Measurements from ENCODE around the gene COPS9.

The COPS9 gene

DNA sequence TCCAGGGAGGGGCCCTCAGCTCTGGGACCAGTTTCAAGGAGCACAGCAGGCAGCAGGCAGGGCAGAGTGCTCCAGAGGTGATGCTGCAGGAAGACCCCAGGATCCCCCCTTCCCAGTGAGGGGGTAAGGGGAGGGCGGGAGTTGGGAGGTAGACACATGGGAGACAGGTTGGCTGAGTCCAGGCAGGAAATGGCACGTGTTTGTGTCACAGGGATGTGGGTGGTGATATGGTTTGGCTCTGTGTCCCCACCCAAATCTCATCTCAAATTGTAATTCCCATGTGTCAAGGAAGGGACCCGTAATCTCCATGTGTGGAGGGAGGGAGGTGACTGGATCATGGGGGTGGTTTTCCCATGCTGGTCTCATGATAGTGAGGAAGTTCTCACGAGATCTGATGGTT lies 29.6 kb upstream of the COPS9 start:
- DNase-seq, result no peak

DNA sequence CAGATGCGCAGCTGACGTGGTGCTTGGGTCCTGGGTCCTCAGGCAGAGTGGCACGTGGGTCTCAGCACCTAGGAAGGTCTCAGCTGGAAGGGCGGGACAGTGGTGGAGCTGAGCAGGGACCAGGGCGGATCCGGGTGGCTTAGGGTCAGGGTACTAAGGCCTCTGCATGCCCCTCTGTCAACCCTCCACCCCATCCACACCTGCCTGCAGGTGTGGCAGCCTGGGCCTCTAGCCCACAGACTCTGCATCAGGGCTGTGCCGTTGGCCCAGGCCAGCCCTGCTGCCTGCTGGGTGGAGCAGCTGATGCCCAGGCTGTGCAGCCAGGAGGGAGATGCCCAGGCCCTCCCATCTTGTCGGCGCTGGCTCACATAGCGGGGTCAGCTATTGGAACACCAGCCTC lies 28.9 kb upstream of the COPS9 start:
- DNase-seq, result no peak

DNA sequence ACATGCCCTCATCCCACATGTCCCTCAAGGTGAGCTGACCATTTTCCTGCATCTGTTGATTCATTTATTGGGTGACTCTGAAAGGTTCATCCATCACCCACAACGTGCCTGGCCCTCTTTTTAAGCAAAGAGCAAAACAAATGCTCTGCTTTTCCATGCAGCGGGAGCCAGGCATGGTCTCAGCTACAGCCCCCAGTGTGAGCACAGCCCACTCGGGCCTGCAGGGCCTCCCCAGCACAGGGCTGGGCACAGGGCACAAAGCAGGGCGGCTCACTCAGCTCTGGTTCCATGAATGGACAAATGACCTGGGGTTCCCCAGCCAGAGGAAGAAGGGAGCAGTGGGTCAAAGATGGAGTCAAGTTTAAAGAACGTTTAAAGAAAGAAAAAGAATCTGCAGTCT lies 28.5 kb upstream of the COPS9 start:
- no peak for DNase-seq

DNA sequence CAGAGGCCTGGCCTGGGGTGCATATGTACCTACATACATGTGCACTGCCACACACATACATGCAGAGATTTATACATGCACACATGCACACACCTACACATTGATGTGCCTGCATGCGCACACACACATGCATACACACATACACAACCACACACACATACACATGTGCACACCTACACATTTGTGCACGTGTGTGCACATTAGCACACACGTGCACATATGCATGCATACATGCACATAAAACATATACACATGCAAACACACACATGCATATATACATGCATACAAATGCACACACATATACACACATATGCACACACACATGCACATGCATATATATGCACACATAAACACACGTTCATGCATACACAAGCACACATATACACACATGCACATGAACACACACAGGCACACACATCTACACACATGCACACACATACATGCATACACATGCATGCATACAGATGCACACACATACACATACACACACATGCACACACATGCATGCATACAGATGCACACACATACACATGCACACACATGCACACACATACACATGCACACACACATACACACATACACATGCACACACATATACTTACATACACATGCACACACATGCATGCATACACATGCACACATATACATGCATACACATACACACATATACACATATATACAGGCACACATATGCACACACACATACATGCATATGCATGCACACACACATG lies 27.9 kb upstream of the COPS9 start:
- DNase-seq, result no peak

DNA sequence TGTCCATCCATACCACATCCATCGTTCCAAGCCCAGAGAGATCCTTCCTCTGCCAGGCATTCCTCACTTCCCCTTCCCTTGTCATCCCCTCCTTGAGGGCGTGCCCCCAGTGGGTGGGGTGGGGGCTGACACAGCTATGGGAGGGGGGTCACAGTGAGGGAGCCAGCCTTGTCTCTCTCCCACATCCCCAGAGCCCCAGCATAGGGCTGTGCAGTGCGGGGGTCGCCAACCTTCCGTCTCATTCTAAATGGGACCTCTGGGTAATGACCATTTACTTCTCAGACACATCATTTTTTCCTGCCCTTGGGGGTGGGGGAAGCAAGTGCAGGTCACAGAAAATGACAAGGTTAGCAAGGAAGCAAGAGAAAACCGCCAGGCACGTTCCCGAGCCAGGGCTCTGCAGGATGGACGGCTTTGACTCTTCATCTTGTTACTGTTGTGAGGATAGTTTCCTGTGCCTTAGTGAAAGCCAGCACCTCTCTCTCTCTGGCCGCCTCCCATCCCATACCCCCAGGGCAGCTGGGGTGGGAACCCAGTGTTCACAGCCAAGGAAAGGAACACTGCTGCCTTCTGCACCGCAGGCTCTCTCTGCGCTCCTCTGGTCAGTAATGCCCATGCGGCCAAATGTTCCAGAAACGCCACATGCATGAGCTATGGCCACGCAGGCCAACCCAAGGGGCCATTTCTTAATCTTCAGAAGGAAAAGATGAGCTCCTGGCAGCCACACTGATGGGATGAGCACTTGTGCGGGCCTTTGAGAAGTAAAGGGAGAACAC lies 27.0 kb upstream of the COPS9 start:
- no peak for DNase-seq

DNA sequence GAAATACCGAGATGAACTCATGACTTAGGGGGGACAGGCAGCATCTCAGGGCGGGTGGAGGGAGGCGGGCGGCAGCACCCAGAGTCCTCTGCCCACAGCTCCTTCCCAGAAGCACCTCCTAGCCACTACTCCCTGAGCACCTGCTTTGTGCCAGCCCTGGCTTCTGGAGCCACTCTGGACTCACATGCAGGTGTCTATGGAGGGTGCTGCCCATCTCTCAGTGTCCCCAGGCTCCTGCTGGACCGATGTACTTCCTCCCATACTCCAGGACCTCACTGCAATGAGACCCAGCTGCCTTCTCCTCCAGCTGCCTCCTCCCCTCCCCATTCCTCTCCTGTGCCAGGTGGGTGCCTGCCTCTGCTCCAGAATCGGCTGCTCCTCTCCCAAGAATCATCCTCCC lies 26.4 kb upstream of the COPS9 start:
- no peak for DNase-seq

DNA sequence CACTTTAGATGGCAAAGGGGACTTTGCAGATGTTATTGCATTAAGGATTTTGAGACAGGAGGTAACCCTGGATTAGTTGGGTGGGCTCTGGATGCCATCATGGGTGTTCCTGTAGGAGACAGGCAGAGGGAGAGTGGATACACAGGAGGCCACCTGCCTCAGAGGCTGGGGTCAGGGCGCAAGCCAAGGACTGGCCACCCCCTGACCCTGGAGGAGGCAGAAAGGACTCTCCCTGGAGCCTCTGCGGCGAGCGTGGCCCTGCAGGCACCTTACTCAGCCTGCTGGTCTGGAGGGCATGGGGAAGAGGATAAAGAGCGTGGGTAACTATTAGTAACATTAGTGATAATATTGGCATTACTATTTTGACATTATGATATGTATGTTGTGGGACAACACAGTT lies 25.9 kb upstream of the COPS9 start:
- DNase-seq, result no peak

DNA sequence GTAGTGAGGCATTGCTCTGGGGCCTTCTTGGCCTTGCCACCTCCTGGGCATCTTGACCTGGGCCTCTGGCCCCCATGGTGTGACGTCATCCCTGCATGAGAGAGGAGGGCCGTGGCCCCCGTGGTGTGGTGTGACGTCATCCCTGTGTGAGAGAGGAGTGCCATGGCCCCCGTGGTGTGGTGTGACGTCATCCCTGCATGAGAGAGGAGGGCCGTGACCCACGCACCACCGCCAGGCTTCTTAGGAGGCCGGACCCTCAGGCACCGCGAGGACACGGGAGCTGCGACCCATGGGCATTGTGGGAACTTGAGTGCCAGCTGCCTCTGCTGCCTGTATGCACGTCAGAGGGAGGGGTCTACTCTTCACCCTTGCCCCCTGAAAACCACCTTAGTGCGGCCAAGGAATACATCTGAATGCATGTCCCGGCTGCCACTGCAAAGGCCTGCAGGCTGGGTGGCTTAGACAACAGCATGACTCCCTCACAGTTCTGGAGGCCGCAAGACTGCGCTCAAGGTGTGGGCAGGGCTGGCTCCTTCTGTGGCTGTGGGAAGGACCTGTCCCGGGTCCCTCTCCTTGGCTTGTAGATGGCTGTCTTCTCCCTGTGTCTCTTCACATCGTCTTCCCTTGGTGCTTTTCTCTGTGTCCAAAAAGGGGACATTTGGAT lies 25.1 kb upstream of the COPS9 start:
- DNase-seq, result no peak

DNA sequence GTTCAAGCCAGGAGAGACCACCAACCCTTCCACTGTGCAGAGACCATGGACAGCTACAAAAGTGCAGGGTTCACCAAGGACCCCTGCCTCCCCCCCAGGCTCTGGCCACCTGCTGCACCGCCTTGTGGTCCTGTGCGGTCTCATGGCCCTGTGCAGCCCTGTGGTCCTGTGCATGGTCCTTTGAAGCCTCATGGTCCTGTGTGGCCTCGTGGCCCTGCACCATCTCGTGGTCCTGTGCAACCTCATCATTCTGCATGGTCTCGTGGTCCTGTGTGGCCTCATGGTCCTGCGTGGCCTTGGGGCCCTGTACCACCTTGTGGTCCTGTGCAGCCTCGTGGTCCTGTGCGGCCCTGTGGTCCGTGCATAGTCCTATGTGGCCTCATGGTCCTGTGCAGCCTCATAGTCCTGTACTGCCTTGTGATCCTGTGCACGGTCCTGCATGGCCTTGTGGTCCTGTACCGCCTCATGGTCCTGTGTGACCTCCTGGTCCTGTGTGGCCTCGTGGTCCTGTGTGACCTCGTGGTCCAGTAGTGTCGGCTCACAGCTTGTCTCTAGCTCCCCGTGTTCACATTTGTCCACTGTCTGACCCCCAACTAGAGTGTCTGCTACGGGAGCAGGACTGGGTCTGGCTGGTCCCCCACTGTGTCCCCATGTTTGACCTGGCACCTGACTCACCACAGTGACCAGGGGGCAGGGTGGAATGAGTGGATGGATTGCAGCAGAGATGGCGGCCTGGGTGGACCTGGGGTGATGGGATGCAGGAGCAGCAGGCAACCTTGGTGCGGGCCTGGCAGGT lies 24.4 kb upstream of the COPS9 start:
- no peak for DNase-seq

DNA sequence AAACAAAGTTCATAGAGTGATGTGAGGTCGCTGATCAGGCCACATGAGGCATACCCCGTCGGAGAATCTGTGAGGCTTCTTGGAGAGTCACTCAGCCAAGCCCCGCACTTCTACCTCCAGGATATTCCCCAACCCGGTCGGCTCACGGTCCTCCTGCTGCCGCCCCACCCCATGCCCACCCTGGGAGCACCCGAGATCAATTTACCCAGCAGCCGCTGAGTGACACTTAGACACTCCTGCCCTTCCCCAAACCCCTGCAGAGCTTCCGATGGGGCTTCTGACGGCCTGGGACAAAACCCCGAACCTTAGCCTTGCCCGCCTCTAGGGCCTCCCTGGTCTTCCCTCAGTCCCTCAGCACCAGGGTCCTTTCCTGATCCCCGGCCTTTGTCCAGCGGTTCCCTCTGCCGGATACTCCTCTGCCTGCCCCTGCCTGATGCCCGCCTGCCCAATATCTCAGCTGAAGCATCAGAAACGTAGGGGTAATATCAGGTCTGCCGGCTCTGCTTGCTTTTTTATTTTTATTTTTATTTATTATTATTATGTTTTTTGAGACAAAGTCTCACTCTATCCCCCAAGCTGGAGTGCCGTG lies 23.2 kb upstream of the COPS9 start:
- no peak for DNase-seq

DNA sequence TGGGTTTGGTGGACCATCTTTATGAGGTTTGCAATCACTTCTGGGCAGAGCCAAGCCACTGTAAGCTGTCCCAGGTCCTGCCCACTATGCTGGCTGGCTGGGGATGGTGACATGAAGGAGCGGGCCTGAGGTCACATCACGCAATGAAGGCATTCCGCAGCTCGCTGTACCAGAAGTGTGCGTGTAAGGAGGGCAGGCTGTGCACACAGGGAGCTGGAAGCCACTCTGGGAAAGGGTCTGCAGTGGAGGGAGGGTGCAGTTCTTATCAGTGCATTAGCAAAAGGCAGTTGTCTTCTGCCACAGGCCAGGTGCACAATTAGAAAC lies 21.0 kb upstream of the COPS9 start:
- no peak for DNase-seq

DNA sequence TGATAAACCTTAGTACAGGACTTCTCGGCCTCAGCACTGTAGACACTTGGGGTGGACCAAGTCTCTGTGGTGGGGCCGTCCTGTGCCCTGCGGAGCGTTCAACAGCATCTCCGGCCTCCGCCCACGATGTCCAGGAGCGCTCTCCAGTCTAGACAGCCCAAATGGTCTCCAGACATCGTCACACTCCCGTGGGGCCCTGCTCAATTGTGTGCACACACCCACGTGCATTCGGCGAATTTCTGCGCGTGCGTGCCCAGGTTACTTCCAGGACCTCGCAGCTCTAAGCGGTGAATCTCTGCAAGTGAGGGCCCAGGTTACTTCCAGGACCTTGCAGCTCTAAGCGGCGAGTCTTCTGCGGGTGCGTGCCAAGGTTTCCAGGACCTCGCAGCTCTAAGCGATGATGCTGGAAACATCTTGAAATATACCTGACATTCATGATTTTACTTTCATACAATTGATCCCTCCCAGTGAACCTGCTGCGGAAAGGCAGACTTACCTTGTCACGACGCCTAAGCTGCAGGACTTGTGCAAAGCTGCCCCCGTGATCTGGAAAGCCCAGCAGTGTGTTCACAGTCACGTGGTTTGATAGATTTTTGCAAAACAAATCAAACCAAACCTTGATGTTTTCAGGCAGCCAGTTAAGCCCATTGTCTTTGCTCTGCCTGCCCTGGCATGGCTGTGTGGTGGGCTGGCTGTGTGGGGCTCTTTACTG lies 20.5 kb upstream of the COPS9 start:
- no peak for DNase-seq

DNA sequence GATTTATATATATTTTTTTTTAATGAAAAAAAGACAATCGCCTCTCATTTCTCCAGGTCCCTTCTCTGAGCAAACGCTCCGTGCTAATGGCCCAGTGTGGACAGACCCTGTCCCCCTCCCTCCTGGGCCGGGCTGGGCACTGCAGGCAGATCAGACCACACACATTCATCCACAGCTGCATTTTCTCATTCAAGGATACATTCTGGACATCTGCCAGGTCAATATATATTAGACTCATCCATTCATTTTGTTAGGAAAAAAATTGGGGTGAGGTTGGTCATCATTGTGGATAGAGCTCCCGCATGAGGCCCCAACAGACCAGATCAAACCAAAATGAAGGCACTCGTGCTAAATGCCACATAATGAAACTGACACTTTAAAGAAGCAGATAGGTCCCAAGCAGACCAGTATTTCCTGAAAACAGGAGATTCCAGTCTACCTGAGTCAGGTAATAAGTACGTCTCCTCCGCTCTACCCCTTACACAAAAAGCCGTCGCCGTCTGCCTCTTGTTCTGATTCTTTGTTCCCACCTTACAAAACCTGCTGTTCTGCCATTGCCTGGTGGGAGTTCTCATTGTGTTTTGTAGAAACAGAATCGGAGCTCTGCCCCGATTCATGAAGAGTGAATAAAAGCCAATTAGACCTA lies 19.8 kb upstream of the COPS9 start:
- no peak for DNase-seq

DNA sequence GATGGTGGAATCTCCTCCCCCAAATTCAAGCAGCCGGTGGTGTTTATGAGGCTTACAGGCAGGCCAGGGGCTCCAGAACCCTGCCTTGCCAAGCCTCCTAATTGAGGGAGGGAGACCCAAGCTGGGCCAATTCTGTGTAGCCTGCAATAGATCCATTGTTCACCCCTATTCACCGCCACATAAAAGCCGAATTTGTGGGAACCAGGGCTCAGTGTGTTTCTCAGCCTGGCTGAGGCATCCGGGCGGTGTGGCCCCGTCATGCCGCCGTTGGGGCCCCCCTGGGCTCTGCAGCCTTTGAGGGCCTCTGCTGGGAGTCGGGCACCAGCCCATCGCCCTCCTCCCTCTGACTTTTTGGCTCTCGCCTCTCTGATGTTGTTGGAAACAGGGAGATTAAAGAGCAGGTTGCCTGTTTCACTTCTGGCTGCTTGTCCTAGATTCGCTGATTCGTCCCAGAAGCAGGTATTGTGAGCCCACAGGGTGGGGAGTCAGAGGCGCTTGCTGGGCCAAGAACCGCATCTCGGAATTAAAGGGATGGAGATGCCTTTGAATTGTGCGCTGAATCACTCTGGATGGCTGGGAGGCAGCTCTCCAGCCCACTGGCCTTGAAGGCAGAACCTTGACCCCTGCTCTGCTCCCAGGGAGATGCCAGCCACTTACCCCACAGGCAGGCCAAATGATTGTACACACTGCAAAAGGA lies 19.1 kb upstream of the COPS9 start:
- no peak for DNase-seq

DNA sequence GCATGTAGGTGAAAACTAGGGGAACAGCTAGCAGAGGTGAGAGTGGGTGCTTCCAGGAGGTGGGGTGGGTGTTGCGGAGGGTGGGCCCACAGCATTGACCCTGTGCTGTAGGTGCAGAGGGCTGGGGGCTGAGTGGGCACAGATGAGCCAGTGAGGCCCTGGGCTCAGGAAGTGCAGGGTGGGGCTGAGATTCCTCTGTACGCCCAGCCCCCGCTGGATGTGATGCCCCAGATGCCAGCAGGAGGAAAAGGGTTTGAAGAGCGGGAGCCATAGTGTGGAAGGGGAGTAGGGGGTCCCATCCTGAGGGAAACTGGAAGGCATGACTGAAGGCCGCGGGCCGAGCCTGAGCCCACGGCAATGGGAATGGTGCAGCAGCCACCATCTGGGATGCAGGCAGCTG lies 18.5 kb upstream of the COPS9 start:
- no peak for DNase-seq

DNA sequence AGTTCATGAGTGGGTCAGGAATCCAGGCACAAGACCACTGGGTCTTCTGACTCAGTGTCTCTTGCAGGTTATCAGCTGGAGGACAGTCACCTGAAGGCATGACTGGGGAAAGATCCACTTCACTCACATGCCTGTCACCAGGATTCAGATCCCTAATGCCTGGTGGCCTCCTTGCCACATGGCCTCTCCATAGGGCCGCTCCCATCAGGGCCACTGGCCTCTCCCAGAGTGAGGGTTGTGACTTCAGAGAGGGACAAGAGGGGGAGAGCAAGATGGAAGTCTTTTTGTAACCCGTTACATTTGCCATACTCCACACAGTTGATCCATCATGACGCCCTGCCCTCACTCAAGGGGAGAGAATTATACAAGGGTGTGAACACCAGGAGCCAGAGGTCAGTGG lies 17.3 kb upstream of the COPS9 start:
- DNase-seq, result no peak

DNA sequence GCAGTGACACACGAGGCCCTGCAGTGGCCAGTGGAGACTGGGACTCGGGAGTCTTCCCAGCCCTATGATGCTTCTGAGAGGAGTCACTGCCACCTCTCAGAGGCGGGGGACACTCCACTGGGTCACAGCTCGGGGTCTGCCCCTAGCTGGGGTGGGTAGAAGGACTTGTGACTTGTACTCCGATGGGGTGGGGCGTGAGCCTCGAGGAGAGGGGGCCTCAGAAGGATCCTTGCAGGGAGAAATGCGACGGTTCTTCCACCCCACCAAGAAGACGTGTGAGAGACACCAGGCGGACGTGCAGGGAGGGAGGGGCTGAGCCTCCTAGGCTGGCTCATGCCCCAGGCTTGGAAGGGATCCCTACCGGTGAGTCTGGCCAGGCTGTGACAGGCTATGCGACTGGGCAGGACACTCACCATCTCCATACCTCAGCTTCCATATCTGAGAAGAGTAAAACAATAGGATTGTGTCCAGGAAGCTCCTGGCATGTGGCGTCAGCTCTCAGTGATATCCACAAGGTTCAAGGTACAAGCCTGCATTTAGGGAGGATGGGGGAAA lies 15.4 kb upstream of the COPS9 start:
- no peak for DNase-seq

DNA sequence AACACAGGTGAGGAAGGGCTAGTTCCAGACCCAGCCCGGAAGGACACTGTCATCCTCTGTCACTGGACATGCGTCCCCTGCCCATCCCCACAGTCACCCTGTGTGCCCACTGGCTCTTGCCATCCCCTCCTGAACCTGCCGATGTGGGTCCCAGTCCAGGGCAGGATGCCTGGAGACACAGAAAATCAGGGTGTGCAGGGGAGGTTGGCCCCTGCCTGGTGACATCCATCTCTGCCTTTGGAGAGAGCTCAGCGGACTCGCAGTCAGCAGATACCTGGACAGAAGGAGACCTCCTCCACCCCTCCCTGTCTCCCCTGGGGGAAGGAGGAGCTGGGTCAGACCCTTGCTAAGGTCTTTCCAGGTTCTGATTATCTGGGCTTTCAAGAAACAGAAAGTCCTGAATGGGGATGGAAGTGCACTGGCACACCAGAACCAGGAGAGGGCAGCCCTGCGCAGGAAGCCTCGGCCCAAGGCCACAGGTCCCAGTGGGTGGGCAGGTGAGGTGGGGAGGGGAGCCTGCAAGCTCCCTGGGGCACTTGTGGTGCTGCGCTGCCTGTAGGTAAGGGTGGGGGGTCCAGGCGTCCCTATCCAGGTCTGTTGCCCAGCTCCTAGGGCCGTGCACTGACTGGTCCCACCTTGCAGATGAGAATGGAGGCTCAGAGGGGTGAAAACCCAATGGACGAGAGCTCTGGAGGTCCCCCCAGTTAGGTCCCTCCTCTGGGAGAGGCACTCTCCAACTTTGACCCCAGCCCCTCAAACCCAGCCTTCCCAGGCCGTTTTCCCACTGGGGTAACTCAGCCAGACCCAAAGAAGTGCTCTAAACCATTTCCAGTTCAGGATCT lies 14.1 kb upstream of the COPS9 start:
- DNase-seq, result no peak

DNA sequence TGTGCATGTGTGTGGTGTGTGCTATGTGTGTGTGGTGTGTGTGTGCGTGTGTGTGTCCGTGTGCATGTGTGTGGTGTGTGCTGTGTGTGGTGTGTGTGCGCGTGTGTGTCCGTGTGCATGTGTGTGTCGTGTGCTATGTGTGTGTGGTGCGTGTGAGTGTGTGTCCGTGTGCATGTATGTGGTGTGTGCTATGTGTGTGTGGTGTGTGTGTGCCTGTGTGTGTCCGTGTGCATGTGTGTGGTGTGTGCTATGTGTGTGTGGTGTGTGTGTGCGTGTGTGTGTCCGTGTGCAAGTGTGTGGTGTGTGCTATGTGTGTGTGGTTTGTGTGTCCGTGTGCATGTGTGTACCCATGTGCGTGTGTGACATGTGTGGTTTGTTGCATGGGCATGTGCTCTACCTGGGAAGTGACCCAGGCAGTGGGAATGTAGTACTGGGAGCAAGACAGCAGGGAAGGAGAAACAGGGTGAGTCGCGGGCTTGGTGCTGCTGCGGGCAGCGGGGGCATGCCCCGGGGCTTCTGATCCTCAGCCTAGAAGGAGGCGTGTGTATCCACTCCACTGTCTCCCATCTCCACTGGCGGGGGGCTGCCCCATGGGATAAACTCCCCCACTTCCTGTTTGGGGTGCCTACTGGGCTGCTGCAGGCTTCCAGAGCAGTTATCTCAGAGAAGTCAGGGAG lies 11.9 kb upstream of the COPS9 start:
- no peak for DNase-seq
